HCT116 (cell line): ENCODE results near the gene MED10. TPM values are rescaled to one million over a fixed set of nuclear protein-coding genes. Genes with fewer than 3 reads are reported as not detected.

Source experiments
- ATAC-seq: fragments of 200-7000 bp; cut with Tn5 transposase; 2 replicates; pipeline ENCODE4 v1.9.1; 2020; ENCODE audit warnings: mild to moderate bottlenecking, moderate library complexity
- BruUV-seq: library from RNA; stranded (reverse); fragments of 400-500 nt; replicated peaks from 2 replicates; lab custom pipeline; 2021; lab: Mats Ljungman, UMichigan
- CTCF ChIA-PET: fragments of 300-600 bp; sonication (Branson Sonifier 250); formaldehyde crosslinking; loops from one replicate; lab custom pipeline; 2021; ENCODE audit warnings: antibody characterized with exemption; lab: Charles Lee
- POLR2A ChIA-PET: fragments of 300-600, 350-600 bp; sonication (Branson Sonifier 250); formaldehyde crosslinking; loops from one replicate; lab custom pipeline; 2021; ENCODE audit warnings: antibody characterized with exemption; lab: Charles Lee
- RAD21 ChIA-PET, 2 experiments: fragments of 300-600 bp; sonication (Branson Sonifier 250); formaldehyde crosslinking; loops; one replicate each; lab custom pipeline; 2023; ENCODE audit warnings: low total read pairs in 2 of 2; ENCODE audit not compliant: uncharacterized antibody in 2 of 2, unreplicated experiment in 2 of 2, low non-redundant PET in 1 of 2; lab: Charles Lee
- DNase-seq: peaks from one replicate; pipeline ENCODE4 v3.0.0-alpha.2; 2010; ENCODE audit warnings: low read depth, low spot score
- H2AFZ ChIP-seq: fragments of 200-600 bp; shearing (Covaris generic), sonication (generic); 2 replicates; pipeline ENCODE4 v1.6.1; 2017; ENCODE audit warnings: low read depth, mixed run types, mixed read lengths, antibody characterized with exemption, low read length; ENCODE audit not compliant: poor library complexity, severe bottlenecking
- H3K27ac ChIP-seq: 2 replicates; pipeline ENCODE4 v1.5.1; 2012; ENCODE audit warnings: low read depth, low read length
- H3K27me3 ChIP-seq: fragments of 200-600 bp; sonication (generic); 2 replicates; pipeline ENCODE4 v1.6.1; 2016; ENCODE audit warnings: mixed run types, low read length, mixed read lengths; ENCODE audit not compliant: insufficient read depth
- H3K36me3 ChIP-seq, 2 experiments: fragments of 200-500 bp in 1 of 2; fragments of 200-600 bp in 1 of 2; sonication (Bioruptor generic) in 1 of 2; sonication (generic) in 1 of 2; 2 replicates each; pipeline versions ENCODE4 v1.5.1 to v1.6.1; 2014 to 2016; ENCODE audit warnings: low read length in 2 of 2, inconsistent platforms in 1 of 2, mixed read lengths in 1 of 2, mixed run types in 1 of 2; ENCODE audit not compliant: insufficient read depth in 2 of 2, control insufficient read depth in 1 of 2
- H3K4me1 ChIP-seq, 2 experiments: fragments of 200-600 bp in 1 of 2; sonication (generic) in 1 of 2; 2 replicates each; pipeline versions ENCODE4 v1.5.1 to v1.6.1; 2012 to 2017; ENCODE audit warnings: low read length in 2 of 2, inconsistent platforms in 1 of 2, mild to moderate bottlenecking in 1 of 2, mixed read lengths in 1 of 2, mixed run types in 1 of 2, moderate library complexity in 1 of 2; ENCODE audit not compliant: insufficient read depth in 2 of 2, control insufficient read depth in 1 of 2
- H3K4me2 ChIP-seq: fragments of 200-600 bp; sonication (generic); 2 replicates; pipeline ENCODE4 v1.6.1; 2017; ENCODE audit warnings: mixed run types, low read length, mixed read lengths
- H3K4me3 ChIP-seq, 2 experiments: fragments of 200-600 bp in 1 of 2; sonication (generic) in 1 of 2; replicated peaks in 1 of 2; 2 replicates each; pipeline ENCODE4 v1.5.1; 2011 to 2016; ENCODE audit warnings: low read length in 2 of 2, control low read depth in 1 of 2, low read depth in 1 of 2, mild to moderate bottlenecking in 1 of 2, mixed read lengths in 1 of 2, mixed run types in 1 of 2
- H3K79me2 ChIP-seq: fragments of 200-600 bp; sonication (generic); 2 replicates; pipeline ENCODE4 v1.6.1; 2017; ENCODE audit warnings: mild to moderate bottlenecking, mixed run types, low read length, moderate library complexity, mixed read lengths; ENCODE audit not compliant: insufficient read depth
- H3K9ac ChIP-seq: fragments of 200-600 bp; sonication (generic); 2 replicates; pipeline ENCODE4 v1.6.1; 2016; ENCODE audit warnings: low read length, mixed read lengths
- H3K9me2 ChIP-seq: fragments of 200-600 bp; sonication (generic), shearing (Covaris generic); 2 replicates; pipeline ENCODE4 v1.6.1; 2017; ENCODE audit warnings: mixed run types, mild to moderate bottlenecking, moderate library complexity; ENCODE audit not compliant: insufficient read depth
- H3K9me3 ChIP-seq, 2 experiments: fragments of 200-500 bp in 1 of 2; fragments of 200-600 bp in 1 of 2; sonication (Bioruptor generic) in 1 of 2; sonication (generic) in 1 of 2; 2 replicates each; pipeline ENCODE4 v1.6.1; 2014 to 2017; ENCODE audit warnings: low read length in 2 of 2, mixed read lengths in 2 of 2, inconsistent platforms in 1 of 2, low read depth in 1 of 2, mild to moderate bottlenecking in 1 of 2, mixed run types in 1 of 2, moderate library complexity in 1 of 2; ENCODE audit not compliant: control insufficient read depth in 1 of 2, insufficient read depth in 1 of 2
- H4K20me1 ChIP-seq: fragments of 200-600 bp; sonication (generic), shearing (Covaris generic); 2 replicates; pipeline ENCODE4 v1.6.1; 2017; ENCODE audit warnings: mixed run types, mild to moderate bottlenecking, moderate library complexity; ENCODE audit not compliant: insufficient read depth
- CBX3 ChIP-seq: IDR thresholded peaks from 2 replicates; pipeline ENCODE4 v1.6.1; 2012; ENCODE audit warnings: low read depth
- CEBPB ChIP-seq: IDR thresholded peaks from 2 replicates; pipeline ENCODE4 v1.6.1; 2012; ENCODE audit warnings: low read depth
- EGR1 ChIP-seq: IDR thresholded peaks from 2 replicates; pipeline ENCODE4 v1.6.1; 2012; ENCODE audit warnings: low read depth
- ELF1 ChIP-seq: IDR thresholded peaks from 2 replicates; pipeline ENCODE4 v1.6.1; 2012; ENCODE audit warnings: low read depth, borderline replicate concordance
- EZH2 ChIP-seq: fragments of 200-600 bp; sonication (generic); IDR thresholded peaks from 2 replicates; pipeline ENCODE4 v1.6.1; 2017; ENCODE audit warnings: antibody characterized with exemption, mixed run types
- EZH2phosphoT487 ChIP-seq: fragments of 200-600 bp; IDR thresholded peaks from 2 replicates; pipeline ENCODE4 v1.6.1; 2018; ENCODE audit warnings: antibody characterized with exemption, borderline replicate concordance
- FOSL1 ChIP-seq: IDR thresholded peaks from 2 replicates; pipeline ENCODE4 v1.6.1; 2012; ENCODE audit warnings: low read depth
- JUND ChIP-seq: IDR thresholded peaks from 2 replicates; pipeline ENCODE4 v1.6.1; 2012
- POLR2AphosphoS5 ChIP-seq: IDR thresholded peaks from 2 replicates; pipeline ENCODE4 v1.6.1; 2011; ENCODE audit warnings: mild to moderate bottlenecking, low read depth, low read length, moderate library complexity
- SIN3A ChIP-seq: IDR thresholded peaks from 2 replicates; pipeline ENCODE4 v1.6.1; 2012; ENCODE audit warnings: low read depth
- SP1 ChIP-seq: IDR thresholded peaks from 2 replicates; pipeline ENCODE4 v1.6.1; 2012; ENCODE audit warnings: low read depth
- TCF7L2 ChIP-seq: IDR thresholded peaks from 2 replicates; pipeline ENCODE4 v1.7.0; 2011; ENCODE audit warnings: borderline replicate concordance, inconsistent platforms; ENCODE audit not compliant: insufficient read depth, insufficient read length; ENCODE audit errors: extremely low read depth
- YY1 ChIP-seq: IDR thresholded peaks from 2 replicates; pipeline ENCODE4 v1.6.1; 2011; ENCODE audit warnings: low read length, low read depth, moderate library complexity, mild to moderate bottlenecking; ENCODE audit not compliant: insufficient replicate concordance; ENCODE audit errors: extremely low read depth
- ZFX ChIP-seq: fragments of 450-650 bp; IDR thresholded peaks from 2 replicates; pipeline ENCODE4 v1.6.1; 2017
- intact Hi-C: fragments of 100-400 bp; cut with micrococcal nuclease; formaldehyde crosslinking; loops from 2 replicates; pipeline ENCODE4 v1.10.0; 2022
- total RNA-seq: library from RNA; stranded (reverse); gene quantifications from one replicate; pipeline ENCODE4 v1.2.1, GENCODE V29; 2021; ENCODE audit not compliant: unreplicated experiment
- TF ChIP-seq, protein P1 (sequence below): IDR thresholded peaks from 2 replicates; pipeline ENCODE4 v1.6.1; 2012
- TF ChIP-seq, protein P2 (sequence below): IDR thresholded peaks from 2 replicates; pipeline ENCODE4 v1.6.1; 2012; ENCODE audit warnings: low read depth
- TF ChIP-seq, protein P3 (sequence below): IDR thresholded peaks from 2 replicates; pipeline ENCODE4 v1.6.1; 2011; ENCODE audit warnings: mild to moderate bottlenecking, low read length, moderate library complexity; ENCODE audit not compliant: insufficient replicate concordance; ENCODE audit errors: extremely low read depth
- TF ChIP-seq, protein P4 (sequence below), 3 experiments: fragments of 200-600 bp in 1 of 3; sonication (generic) in 1 of 3; IDR thresholded peaks in 2 of 3; conservative IDR thresholded peaks in 1 of 3; 2 replicates each; pipeline ENCODE4 v1.5.1; 2012 to 2017; ENCODE audit warnings: low read depth in 2 of 3, low read length in 2 of 3, antibody characterized with exemption in 1 of 3, borderline replicate concordance in 1 of 3, control low read depth in 1 of 3, mild to moderate bottlenecking in 1 of 3, mixed read lengths in 1 of 3, mixed run types in 1 of 3, moderate library complexity in 1 of 3; ENCODE audit not compliant: insufficient read depth in 1 of 3

The MED10 gene
- total RNA-seq, 1 experiment from 2014 or later: 35.0 TPM

DNA sequence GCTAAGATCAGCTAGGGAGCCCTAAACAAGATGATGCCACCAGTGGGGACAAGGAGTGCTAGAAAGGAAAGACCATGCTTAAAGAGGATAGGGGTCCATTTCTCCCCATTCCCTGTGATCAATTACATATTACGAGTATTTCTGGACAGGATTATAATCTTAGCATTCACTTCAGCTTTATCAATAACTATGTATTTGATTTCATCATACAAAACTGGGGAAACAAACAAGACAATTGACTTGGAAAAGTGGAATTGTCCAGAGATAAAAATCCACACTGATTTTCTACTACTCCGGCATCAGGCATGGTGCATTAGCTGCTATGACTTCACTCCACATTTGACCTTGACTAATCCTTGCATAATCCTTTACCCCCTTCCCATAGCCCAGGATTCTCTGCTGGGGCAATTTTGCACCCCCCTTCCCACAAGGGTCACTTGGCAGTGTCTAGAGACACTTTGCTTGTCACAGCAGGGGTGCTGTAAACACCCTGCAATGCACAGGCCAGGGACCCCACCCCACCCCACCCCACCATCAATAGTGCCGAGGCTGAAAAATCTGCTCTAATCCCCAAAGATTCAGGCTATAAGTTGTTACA lies 40.4 kb upstream of the MED10 start:
- ATAC-seq (no peak), DNase-seq (no peak)
- no peaks in the 10 kb centered on the region for H3K79me2 ChIP-seq
- no TSS peak for BruUV-seq
- no peaks in the 10 kb centered on the region for H3K4me1 ChIP-seq
- no peak overlapping the region for H3K4me3 ChIP-seq
- CTCF ChIA-PET: no interaction called here
- H3K27me3 ChIP-seq: peaks cover 38% of the 10 kb centered on the region
- no peak overlapping the region for H3K9ac ChIP-seq
- no peaks in the 10 kb centered on the region for H3K9me2 ChIP-seq
- no peak overlapping the region for H2AFZ ChIP-seq
- H4K20me1 ChIP-seq: no peaks in the 10 kb centered on the region
- no peaks in the 10 kb centered on the region for H3K9me3 ChIP-seq
- no peak overlapping the region for H3K27ac ChIP-seq
- POLR2A ChIA-PET: no interaction called here
- RAD21 ChIA-PET: no interaction called here
- intact Hi-C loops: no loop called here
- H3K4me2 ChIP-seq: no peak overlapping the region
- TF ChIP-seq POLR2AphosphoS5: no peak
- TF ChIP-seq JUND: no peak
- TF ChIP-seq CEBPB: no peak
- TF ChIP-seq EGR1: no peak
- TF ChIP-seq SIN3A: no peak
- TF ChIP-seq, protein P1, sequence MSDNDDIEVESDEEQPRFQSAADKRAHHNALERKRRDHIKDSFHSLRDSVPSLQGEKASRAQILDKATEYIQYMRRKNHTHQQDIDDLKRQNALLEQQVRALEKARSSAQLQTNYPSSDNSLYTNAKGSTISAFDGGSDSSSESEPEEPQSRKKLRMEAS: no peak
- TF ChIP-seq EZH2phosphoT487: no peak
- no peak for TF ChIP-seq YY1
- no peak for TF ChIP-seq FOSL1
- TF ChIP-seq ELF1: no peak
- no peak for TF ChIP-seq SP1
- TF ChIP-seq, protein P2, sequence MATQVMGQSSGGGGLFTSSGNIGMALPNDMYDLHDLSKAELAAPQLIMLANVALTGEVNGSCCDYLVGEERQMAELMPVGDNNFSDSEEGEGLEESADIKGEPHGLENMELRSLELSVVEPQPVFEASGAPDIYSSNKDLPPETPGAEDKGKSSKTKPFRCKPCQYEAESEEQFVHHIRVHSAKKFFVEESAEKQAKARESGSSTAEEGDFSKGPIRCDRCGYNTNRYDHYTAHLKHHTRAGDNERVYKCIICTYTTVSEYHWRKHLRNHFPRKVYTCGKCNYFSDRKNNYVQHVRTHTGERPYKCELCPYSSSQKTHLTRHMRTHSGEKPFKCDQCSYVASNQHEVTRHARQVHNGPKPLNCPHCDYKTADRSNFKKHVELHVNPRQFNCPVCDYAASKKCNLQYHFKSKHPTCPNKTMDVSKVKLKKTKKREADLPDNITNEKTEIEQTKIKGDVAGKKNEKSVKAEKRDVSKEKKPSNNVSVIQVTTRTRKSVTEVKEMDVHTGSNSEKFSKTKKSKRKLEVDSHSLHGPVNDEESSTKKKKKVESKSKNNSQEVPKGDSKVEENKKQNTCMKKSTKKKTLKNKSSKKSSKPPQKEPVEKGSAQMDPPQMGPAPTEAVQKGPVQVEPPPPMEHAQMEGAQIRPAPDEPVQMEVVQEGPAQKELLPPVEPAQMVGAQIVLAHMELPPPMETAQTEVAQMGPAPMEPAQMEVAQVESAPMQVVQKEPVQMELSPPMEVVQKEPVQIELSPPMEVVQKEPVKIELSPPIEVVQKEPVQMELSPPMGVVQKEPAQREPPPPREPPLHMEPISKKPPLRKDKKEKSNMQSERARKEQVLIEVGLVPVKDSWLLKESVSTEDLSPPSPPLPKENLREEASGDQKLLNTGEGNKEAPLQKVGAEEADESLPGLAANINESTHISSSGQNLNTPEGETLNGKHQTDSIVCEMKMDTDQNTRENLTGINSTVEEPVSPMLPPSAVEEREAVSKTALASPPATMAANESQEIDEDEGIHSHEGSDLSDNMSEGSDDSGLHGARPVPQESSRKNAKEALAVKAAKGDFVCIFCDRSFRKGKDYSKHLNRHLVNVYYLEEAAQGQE: no peak
- TF ChIP-seq, protein P3, sequence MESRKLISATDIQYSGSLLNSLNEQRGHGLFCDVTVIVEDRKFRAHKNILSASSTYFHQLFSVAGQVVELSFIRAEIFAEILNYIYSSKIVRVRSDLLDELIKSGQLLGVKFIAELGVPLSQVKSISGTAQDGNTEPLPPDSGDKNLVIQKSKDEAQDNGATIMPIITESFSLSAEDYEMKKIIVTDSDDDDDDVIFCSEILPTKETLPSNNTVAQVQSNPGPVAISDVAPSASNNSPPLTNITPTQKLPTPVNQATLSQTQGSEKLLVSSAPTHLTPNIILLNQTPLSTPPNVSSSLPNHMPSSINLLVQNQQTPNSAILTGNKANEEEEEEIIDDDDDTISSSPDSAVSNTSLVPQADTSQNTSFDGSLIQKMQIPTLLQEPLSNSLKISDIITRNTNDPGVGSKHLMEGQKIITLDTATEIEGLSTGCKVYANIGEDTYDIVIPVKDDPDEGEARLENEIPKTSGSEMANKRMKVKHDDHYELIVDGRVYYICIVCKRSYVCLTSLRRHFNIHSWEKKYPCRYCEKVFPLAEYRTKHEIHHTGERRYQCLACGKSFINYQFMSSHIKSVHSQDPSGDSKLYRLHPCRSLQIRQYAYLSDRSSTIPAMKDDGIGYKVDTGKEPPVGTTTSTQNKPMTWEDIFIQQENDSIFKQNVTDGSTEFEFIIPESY: no peak
- TF ChIP-seq, protein P4, sequence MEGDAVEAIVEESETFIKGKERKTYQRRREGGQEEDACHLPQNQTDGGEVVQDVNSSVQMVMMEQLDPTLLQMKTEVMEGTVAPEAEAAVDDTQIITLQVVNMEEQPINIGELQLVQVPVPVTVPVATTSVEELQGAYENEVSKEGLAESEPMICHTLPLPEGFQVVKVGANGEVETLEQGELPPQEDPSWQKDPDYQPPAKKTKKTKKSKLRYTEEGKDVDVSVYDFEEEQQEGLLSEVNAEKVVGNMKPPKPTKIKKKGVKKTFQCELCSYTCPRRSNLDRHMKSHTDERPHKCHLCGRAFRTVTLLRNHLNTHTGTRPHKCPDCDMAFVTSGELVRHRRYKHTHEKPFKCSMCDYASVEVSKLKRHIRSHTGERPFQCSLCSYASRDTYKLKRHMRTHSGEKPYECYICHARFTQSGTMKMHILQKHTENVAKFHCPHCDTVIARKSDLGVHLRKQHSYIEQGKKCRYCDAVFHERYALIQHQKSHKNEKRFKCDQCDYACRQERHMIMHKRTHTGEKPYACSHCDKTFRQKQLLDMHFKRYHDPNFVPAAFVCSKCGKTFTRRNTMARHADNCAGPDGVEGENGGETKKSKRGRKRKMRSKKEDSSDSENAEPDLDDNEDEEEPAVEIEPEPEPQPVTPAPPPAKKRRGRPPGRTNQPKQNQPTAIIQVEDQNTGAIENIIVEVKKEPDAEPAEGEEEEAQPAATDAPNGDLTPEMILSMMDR (IDR thresholded peaks at IDR 0.05 in 2 of 3, conservative IDR thresholded peaks at IDR 0.05 in 1 of 3; ENCODE audit: borderline replicate concordance in 1 of 3, insufficient read depth in 1 of 3, low read depth in 2 of 3, low read length in 2 of 3): no peak
- no peak for TF ChIP-seq EZH2
- no peak for TF ChIP-seq CBX3
- no peak for TF ChIP-seq TCF7L2
- no peak for TF ChIP-seq ZFX
- TF ChIP-seq, all 23 proteins: peak for 0
- H3K36me3 ChIP-seq: no peaks in the 10 kb centered on the region
